Pancreas (tissue), 10 donors: Measurements from ENCODE around the gene HERPUD2. TPM values are rescaled to one million over a fixed set of nuclear protein-coding genes. Genes with fewer than 3 reads are reported as not detected.

ENCODE experiments used
- ATAC-seq, 4 donors: fragments of 200-7000 bp; cut with Tn5 transposase; one replicate each; pipeline versions ENCODE4 v1.8.0 to v1.9.1; 2020; ENCODE audit warnings: mild to moderate bottlenecking in 4 of 4, moderate library complexity in 4 of 4
- DNase-seq, 6 donors: peaks; one replicate each; pipeline ENCODE4 v3.0.0-alpha.2; 2020
- FAIRE-seq: peaks from 2 replicates; lab custom pipeline; 2012; peaks lifted over from hg19 to GRCh38; lab: Jason Lieb, UNC
- H3K27ac ChIP-seq, 4 donors: fragments of 200-600 bp; sonication (generic); 1 replicate in 3 of 4; 2 replicates in 1 of 4; pipeline versions ENCODE4 v1.5.0 to v1.8.0; 2020
- H3K27me3 ChIP-seq, 4 donors: fragments of 200-600 bp; one replicate each; pipeline ENCODE4 v1.8.0; 2021
- H3K36me3 ChIP-seq, 3 donors: fragments of 200-600 bp; sonication (generic) in 1 of 3; one replicate each; pipeline versions ENCODE4 v1.5.0 to v1.8.0; 2020 to 2021
- H3K4me1 ChIP-seq, 3 donors: fragments of 200-600 bp; one replicate each; pipeline ENCODE4 v1.8.0; 2021
- H3K4me3 ChIP-seq, 4 donors: fragments of 200-600 bp; sonication (generic) in 2 of 4; one replicate each; pipeline versions ENCODE4 v1.5.0 to v1.8.0; 2020 to 2021
- H3K9me3 ChIP-seq, 4 donors: fragments of 200-600 bp; one replicate each; pipeline ENCODE4 v1.8.0; 2021
- WGBS, 2 donors: extraction: QIAGEN DNeasy Blood & Tissue Kit; methylation state at CpG; one replicate each; pipeline ENCODE4 v1.1.7; 2013; 5-methylcytosine and 5-hydroxymethylcytosine counted together
- intact Hi-C, 3 donors: fragments of 100-400 bp; cut with DNase I; formaldehyde crosslinking; loops; one replicate each; pipeline versions ENCODE4 v1.11.1 to v1.14.2; 2022
- polyA plus RNA-seq, 2 donors: library from polyadenylated mRNA; stranded (reverse); fragments of 200-250 nt; gene quantifications; one replicate each; pipeline ENCODE4 v1.2.3, GENCODE V29; 2013
- total RNA-seq, 6 donors: library from RNA; stranded (reverse); fragmentation: NEBNext Ultra II Directional in 4 of 6; extraction: Animal tissue kit (Norgen Biotek cat#: 25700) in 4 of 6; gene quantifications; one replicate each; pipeline versions ENCODE4 v1.2.1 to v1.2.4, GENCODE V29; 2021 to 2023
- TF ChIP-seq, protein P1 (sequence below), 4 donors: fragments of 200-600 bp; sonication (generic) in 3 of 4; IDR thresholded peaks; one replicate each; pipeline versions ENCODE4 v1.5.0 to v1.8.0; 2021; ENCODE audit warnings: antibody characterized with exemption in 4 of 4
- donor health status: healthy with polysubstance abuse.
- donor health status: DM: no; HTN: no; CAD: no; lungs with moderate emphysema.
- donor health status: DM: no; HTN: no; CAD: no.
- donor health status: control.
- donor health status: control.
- donor health status: Bipolar disorder and iron deficiency.
- donor health status: DM: yes; HTN: yes; CAD: no.
- donor health status: DM: no; HTN: no; CAD: no.
- donor health status: DM: no; HTN: no; CAD: no.
- donor health status: DM: yes; HTN: yes; CAD: no.

Gene HERPUD2
- total and polyA plus RNA-seq, 8 donors: 9.6 to 21.6 (median 16.4) TPM

DNA sequence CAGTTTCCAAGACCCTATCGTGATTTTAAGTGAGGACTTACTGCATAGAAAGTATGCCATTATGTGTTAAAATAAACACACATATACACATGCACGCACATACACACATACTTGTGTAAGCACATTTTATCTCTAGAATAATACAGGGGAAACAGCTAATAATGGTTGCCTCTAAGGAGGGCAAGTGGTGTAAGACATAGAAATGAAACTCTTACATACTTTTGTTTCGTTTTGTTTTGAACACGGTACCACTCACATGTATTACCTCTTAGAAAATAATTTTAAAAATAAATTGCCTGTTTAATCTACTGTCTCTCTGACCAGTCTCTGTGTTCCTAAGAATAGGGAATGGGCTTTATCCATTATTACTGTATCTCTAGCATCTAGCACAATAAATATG, 49.2 kb downstream of the HERPUD2 start:
- Histone ChIP-seq H3K9me3 (no peaks in the 10 kb centered on the region), H3K27ac (peak overlapping the region; percentile 40 to 92 (median 80)), H3K27me3 (no peaks in the 10 kb centered on the region), H3K36me3 (no peaks in the 10 kb centered on the region), H3K4me3 (no peak overlapping the region), H3K4me1 (peaks cover 34 to 69% (median 35%) of the 10 kb centered on the region in 3 donors)
- no peak for DNase-seq
- ATAC-seq: no peak
- intact Hi-C loops: no loop called here
- TF ChIP-seq, protein P1, sequence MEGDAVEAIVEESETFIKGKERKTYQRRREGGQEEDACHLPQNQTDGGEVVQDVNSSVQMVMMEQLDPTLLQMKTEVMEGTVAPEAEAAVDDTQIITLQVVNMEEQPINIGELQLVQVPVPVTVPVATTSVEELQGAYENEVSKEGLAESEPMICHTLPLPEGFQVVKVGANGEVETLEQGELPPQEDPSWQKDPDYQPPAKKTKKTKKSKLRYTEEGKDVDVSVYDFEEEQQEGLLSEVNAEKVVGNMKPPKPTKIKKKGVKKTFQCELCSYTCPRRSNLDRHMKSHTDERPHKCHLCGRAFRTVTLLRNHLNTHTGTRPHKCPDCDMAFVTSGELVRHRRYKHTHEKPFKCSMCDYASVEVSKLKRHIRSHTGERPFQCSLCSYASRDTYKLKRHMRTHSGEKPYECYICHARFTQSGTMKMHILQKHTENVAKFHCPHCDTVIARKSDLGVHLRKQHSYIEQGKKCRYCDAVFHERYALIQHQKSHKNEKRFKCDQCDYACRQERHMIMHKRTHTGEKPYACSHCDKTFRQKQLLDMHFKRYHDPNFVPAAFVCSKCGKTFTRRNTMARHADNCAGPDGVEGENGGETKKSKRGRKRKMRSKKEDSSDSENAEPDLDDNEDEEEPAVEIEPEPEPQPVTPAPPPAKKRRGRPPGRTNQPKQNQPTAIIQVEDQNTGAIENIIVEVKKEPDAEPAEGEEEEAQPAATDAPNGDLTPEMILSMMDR (IDR thresholded peaks at IDR 0.05): no peak
- FAIRE-seq: no peak
- 85 to 90% methylated on average over 4 of the region's 4 CpGs for WGBS, 2 donors

DNA sequence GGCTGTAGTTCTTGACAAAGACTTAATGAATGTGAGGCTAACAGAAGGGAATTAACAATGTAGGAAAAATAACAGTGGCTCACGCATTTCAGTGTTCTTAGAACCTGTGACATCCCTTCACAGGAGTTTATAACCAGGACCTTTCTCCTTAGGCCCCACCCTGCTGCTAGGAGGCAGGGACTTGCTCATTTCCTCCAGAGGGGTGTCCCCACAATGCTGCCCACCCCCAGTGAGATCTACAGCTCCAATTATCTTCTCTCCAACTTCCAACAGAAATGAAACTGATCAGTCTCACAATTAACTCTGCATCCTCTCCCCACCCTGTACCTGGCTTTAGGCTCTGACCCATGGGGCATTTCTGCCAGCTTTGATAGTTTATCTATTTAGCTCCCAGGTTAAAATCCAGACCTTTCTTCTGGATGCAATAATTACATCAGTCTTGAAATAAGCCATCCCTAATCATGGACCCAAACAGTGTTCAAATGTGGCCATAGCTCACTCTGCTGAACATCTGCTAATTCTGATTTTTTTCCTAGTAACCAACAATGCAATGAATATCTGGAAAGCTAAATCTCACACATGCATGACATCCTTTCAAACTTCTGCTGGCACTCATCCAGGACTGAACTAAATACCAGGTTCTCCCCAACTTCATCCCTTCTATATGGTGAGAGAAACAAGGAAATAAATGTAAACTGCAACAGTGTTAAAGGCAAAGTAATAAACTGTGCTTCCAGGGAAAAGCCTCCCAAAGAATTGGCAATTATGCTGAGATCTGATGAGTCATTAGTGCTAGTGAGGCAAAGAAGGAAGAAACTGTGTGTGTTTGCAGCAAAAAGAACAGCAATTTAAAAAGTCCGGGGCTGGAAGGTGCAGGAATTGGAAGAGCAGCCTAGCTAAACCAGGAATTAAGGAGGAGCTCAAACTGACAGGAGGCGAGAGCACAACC, 64.6 kb downstream of the HERPUD2 start:
- FAIRE-seq (no peak), ATAC-seq (peak in 1 of 4 donors; percentile 16), DNase-seq (no peak)
- 83 to 84% methylated on average over 3 of the region's 3 CpGs for WGBS, 2 donors
- H3K9me3 ChIP-seq: no peaks in the 10 kb centered on the region
- intact Hi-C loops: no loop called here
- peaks cover 0 to 16% (median 0%) of the 10 kb centered on the region in 3 donors for H3K36me3 ChIP-seq
- no peak overlapping the region for H3K4me3 ChIP-seq
- H3K27me3 ChIP-seq: no peaks in the 10 kb centered on the region
- TF ChIP-seq, protein P1 (IDR thresholded peaks at IDR 0.05): no peak
- H3K27ac ChIP-seq: no peak overlapping the region
- no peaks in the 10 kb centered on the region for H3K4me1 ChIP-seq

DNA sequence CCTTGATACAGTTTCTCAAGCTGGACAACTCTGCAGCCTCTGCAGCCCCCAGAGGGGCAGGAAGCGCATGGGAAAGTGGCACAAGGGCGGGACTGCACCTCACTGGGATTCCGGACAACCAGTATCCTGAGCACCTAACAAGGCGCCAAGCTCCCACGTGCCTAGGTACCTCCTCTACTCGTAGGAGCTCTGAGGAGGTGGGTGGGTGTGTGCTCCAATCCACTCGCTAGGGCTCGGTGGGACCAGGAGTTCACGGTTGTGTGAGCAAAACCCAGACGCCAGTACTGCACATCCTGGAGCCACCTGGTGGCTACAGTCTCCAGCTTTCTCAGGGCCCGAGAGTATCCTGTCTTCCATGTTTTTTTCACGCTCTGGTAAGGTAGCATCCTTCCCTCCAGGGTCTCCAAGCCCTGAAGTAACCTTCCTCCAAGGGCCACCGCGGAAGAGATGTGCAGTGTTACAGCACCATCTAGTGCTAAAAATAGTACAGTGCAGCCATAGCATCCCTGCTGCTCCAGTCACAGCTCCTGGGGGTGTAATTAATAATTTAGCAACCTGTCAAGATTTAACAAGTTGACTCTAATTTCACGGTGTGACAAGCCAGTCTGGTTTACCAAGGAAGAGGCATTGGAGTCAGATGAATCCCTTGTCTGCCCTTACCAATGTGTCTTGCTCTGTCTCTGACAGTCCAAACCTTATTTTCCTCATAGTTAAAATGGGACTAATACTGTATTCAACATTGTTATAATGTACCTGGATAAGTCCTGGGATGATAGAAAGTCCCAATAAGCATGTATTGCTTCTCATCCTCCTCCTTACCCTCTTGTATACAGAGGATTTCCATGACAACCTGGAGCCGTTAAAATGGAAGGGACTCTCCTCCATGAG, 70.4 kb downstream of the HERPUD2 start:
- TF ChIP-seq, protein P1 (IDR thresholded peaks at IDR 0.05): peak; percentile 63 to 80 (median 65)
- DNase-seq (peak in 1 of 6 donors; percentile 48), ATAC-seq (peak; percentile 76 to 98 (median 92)), FAIRE-seq (no peak)
- intact Hi-C loops: loop anchor here in 1 of 3 donors (5.0 kb wide), 1 partner anchor 197 kb away; no protein-coding TSS in a partner anchor
- no peak overlapping the region for H3K27ac ChIP-seq
- no peak overlapping the region for H3K4me3 ChIP-seq
- H3K4me1 ChIP-seq: peaks cover 0 to 5% (median 0%) of the 10 kb centered on the region in 3 donors
- 35 to 39% methylated on average over 14 to 16 of the region's 16 CpGs for WGBS, 2 donors
- no peaks in the 10 kb centered on the region for H3K27me3 ChIP-seq
- no peaks in the 10 kb centered on the region for H3K36me3 ChIP-seq
- no peaks in the 10 kb centered on the region for H3K9me3 ChIP-seq

DNA sequence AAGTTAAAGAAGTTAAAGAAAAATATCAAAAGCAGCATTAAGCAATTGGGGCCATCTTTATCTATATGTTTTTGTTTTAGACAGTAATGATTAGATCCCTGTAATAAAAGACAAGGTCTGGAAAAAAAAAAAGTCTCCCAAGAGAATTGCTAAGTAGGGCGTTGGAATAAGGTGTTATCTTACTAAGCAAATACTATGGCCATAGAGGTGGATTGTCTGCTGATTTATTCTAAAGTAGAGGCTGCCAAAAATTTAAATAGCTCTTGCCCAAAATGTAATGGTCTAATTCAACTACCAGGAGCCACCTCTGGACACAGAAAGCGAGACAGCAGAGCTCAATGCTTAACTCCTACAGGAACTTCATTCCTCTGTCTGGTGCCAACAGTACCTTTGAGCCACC, 71.6 kb downstream of the HERPUD2 start:
- H3K9me3 ChIP-seq: no peaks in the 10 kb centered on the region
- TF ChIP-seq, protein P1 (IDR thresholded peaks at IDR 0.05): no peak
- DNase-seq (no peak), ATAC-seq (peak in 2 of 4 donors; percentile 11 to 41), FAIRE-seq (no peak)
- intact Hi-C loops: no loop called here
- H3K4me3 ChIP-seq: no peak overlapping the region
- peaks cover 0 to 5% (median 0%) of the 10 kb centered on the region in 3 donors for H3K4me1 ChIP-seq
- no peak overlapping the region for H3K27ac ChIP-seq
- no peaks in the 10 kb centered on the region for H3K27me3 ChIP-seq
- 33 to 45% methylated on average over 2 of the region's 2 CpGs for WGBS, 2 donors
- no peaks in the 10 kb centered on the region for H3K36me3 ChIP-seq
